H9 (cell line): ENCODE data around the gene IL36RN. TPM values are rescaled to one million over a fixed set of nuclear protein-coding genes. Genes with fewer than 3 reads are reported as not detected.

Experiments used
- DNase-seq: peaks from one replicate; pipeline ENCODE4 v3.0.0-alpha.2; 2017
- H2AFZ ChIP-seq: one replicate; pipeline ENCODE4 v1.6.1; 2013; ENCODE audit warnings: mild to moderate bottlenecking, low read length, control low read depth, moderate library complexity
- H2AK5ac ChIP-seq: 2 replicates; pipeline ENCODE4 v1.6.1; 2013; ENCODE audit warnings: low read length, control low read depth, mixed read lengths; ENCODE audit not compliant: insufficient read length
- H2BK120ac ChIP-seq: one replicate; pipeline ENCODE4 v1.6.1; 2013; ENCODE audit warnings: low read depth, mild to moderate bottlenecking, low read length, control low read depth, inconsistent platforms; ENCODE audit not compliant: poor library complexity, severe bottlenecking
- H2BK12ac ChIP-seq: 2 replicates; pipeline ENCODE4 v1.6.1; 2013; ENCODE audit warnings: low read length, control low read depth, mixed read lengths, low read depth; ENCODE audit not compliant: insufficient read length
- H2BK15ac ChIP-seq: 2 replicates; pipeline ENCODE4 v1.6.1; 2013; ENCODE audit warnings: low read depth, low read length, control low read depth
- H2BK20ac ChIP-seq: one replicate; pipeline ENCODE4 v1.6.1; 2013; ENCODE audit warnings: low read depth, mild to moderate bottlenecking, low read length, control low read depth, inconsistent platforms; ENCODE audit not compliant: poor library complexity, severe bottlenecking
- H2BK5ac ChIP-seq: 2 replicates; pipeline ENCODE4 v1.6.1; 2013; ENCODE audit warnings: low read length, control low read depth, mixed read lengths; ENCODE audit not compliant: insufficient read length
- H3K14ac ChIP-seq: 2 replicates; pipeline ENCODE4 v1.6.1; 2013; ENCODE audit warnings: low read length, control low read depth; ENCODE audit not compliant: insufficient read depth
- H3K18ac ChIP-seq: 2 replicates; pipeline ENCODE4 v1.6.1; 2013; ENCODE audit warnings: low read depth, mild to moderate bottlenecking, mixed read lengths, low read length, control low read depth; ENCODE audit not compliant: insufficient read length
- H3K23ac ChIP-seq: 2 replicates; pipeline ENCODE4 v1.6.1; 2013; ENCODE audit warnings: low read length, control low read depth, mixed read lengths, low read depth; ENCODE audit not compliant: insufficient read length
- H3K23me2 ChIP-seq: 2 replicates; pipeline ENCODE4 v1.6.1; 2013; ENCODE audit warnings: low read depth, mild to moderate bottlenecking, mixed read lengths, low read length, control low read depth; ENCODE audit not compliant: insufficient read length, poor library complexity, severe bottlenecking
- H3K27ac ChIP-seq: 2 replicates; pipeline ENCODE4 v1.5.1; 2013; ENCODE audit warnings: low read length, control low read depth, mixed read lengths, low read depth; ENCODE audit not compliant: insufficient read length
- H3K27me3 ChIP-seq: 2 replicates; pipeline ENCODE4 v1.6.1; 2013; ENCODE audit warnings: low read length, control low read depth, inconsistent platforms; ENCODE audit not compliant: insufficient read depth
- H3K4ac ChIP-seq: 2 replicates; pipeline ENCODE4 v1.6.1; 2013; ENCODE audit warnings: low read depth, mild to moderate bottlenecking, control low read depth, inconsistent platforms, low read length, moderate library complexity
- H3K4me1 ChIP-seq: 2 replicates; pipeline ENCODE4 v1.6.1; 2013; ENCODE audit warnings: low read length, control low read depth, inconsistent platforms; ENCODE audit not compliant: insufficient read depth
- H3K4me2 ChIP-seq: 2 replicates; pipeline ENCODE4 v1.6.1; 2013; ENCODE audit warnings: low read length, control low read depth, mixed read lengths; ENCODE audit not compliant: insufficient read length, insufficient read depth
- H3K56ac ChIP-seq: 2 replicates; pipeline ENCODE4 v1.6.1; 2013; ENCODE audit warnings: low read depth, mild to moderate bottlenecking, mixed read lengths, low read length, control low read depth; ENCODE audit not compliant: insufficient read length
- H3K79me1 ChIP-seq: 2 replicates; pipeline ENCODE4 v1.6.1; 2013; ENCODE audit warnings: low read depth, mild to moderate bottlenecking, moderate library complexity, low read length, control low read depth, inconsistent platforms; ENCODE audit not compliant: insufficient read depth, poor library complexity, severe bottlenecking
- H3K79me2 ChIP-seq: 2 replicates; pipeline ENCODE4 v1.6.1; 2013; ENCODE audit warnings: low read length, control low read depth, inconsistent platforms; ENCODE audit not compliant: insufficient read depth
- H3K9ac ChIP-seq: 2 replicates; pipeline ENCODE4 v1.6.1; 2013; ENCODE audit warnings: low read length, control low read depth, mixed read lengths; ENCODE audit not compliant: insufficient read length; ENCODE audit errors: extremely low read depth
- H3K9me3 ChIP-seq: one replicate; pipeline ENCODE4 v1.6.1; 2013; ENCODE audit warnings: low read depth, low read length, inconsistent platforms; ENCODE audit not compliant: control insufficient read depth
- H3T11ph ChIP-seq: one replicate; pipeline ENCODE4 v1.6.1; 2013; ENCODE audit warnings: mild to moderate bottlenecking, low read length, control low read depth, inconsistent platforms
- H4K20me1 ChIP-seq: one replicate; pipeline ENCODE4 v1.6.1; 2013; ENCODE audit not compliant: control insufficient read depth, insufficient read length, insufficient read depth
- H4K5ac ChIP-seq: 2 replicates; pipeline ENCODE4 v1.6.1; 2013; ENCODE audit warnings: low read depth, mild to moderate bottlenecking, mixed read lengths, low read length, control low read depth; ENCODE audit not compliant: insufficient read length
- H4K8ac ChIP-seq: replicated peaks from 2 replicates; pipeline ENCODE4 v1.6.1; 2013; ENCODE audit warnings: low read length, control low read depth, mixed read lengths, low read depth; ENCODE audit not compliant: insufficient read length
- H4K91ac ChIP-seq: 2 replicates; pipeline ENCODE4 v1.6.1; 2013; ENCODE audit warnings: low read depth, mild to moderate bottlenecking, moderate library complexity, mixed read lengths, low read length, control low read depth; ENCODE audit not compliant: insufficient read length
- H3K27ac Mint-ChIP-seq, 3 experiments: 2 replicates in 2 of 3; 3 replicates in 1 of 3; pipeline ENCODE4 v1.8.0; 2020 to 2021; ENCODE audit warnings: mixed read lengths in 3 of 3, mild to moderate bottlenecking in 1 of 3, moderate library complexity in 1 of 3
- H3K27me3 Mint-ChIP-seq: 2 replicates; pipeline ENCODE4 v1.8.0; 2021; ENCODE audit warnings: low read depth, mild to moderate bottlenecking, moderate library complexity, mixed read lengths
- H3K36me3 Mint-ChIP-seq, 3 experiments: 2 replicates in 2 of 3; 3 replicates in 1 of 3; pipeline ENCODE4 v1.8.0; 2020 to 2021; ENCODE audit warnings: low read depth in 3 of 3, mixed read lengths in 3 of 3; ENCODE audit not compliant: insufficient read depth in 1 of 3
- H3K4me1 Mint-ChIP-seq, 2 experiments: 2 replicates each; pipeline ENCODE4 v1.8.0; 2020; ENCODE audit warnings: mixed read lengths in 2 of 2
- H3K4me3 Mint-ChIP-seq, 2 experiments: 2 replicates in 1 of 2; 3 replicates in 1 of 2; pipeline ENCODE4 v1.8.0; 2020 to 2021; ENCODE audit warnings: mild to moderate bottlenecking in 2 of 2, mixed read lengths in 2 of 2, moderate library complexity in 1 of 2
- H3K9me3 Mint-ChIP-seq, 2 experiments: 2 replicates in 1 of 2; 3 replicates in 1 of 2; pipeline ENCODE4 v1.8.0; 2020; ENCODE audit warnings: mild to moderate bottlenecking in 2 of 2, mixed read lengths in 2 of 2, moderate library complexity in 1 of 2
- CTCF ChIP-seq: fragments of 200-600 bp; sonication (generic); conservative IDR thresholded peaks from 3 replicates; pipeline ENCODE4 v1.8.0; 2021; ENCODE audit warnings: antibody characterized with exemption, mild to moderate bottlenecking
- whole genome bisulfite sequencing: extraction: QIAGEN DNeasy Blood & Tissue Kit; methylation state at CpG from one replicate; pipeline ENCODE4 v1.1.7; 2013; ENCODE audit warnings: missing lambda C conversion rate, low lambda C conversion rate, mixed read lengths; ENCODE audit not compliant: insufficient read length; ENCODE audit errors: extremely low coverage; 5-methylcytosine and 5-hydroxymethylcytosine counted together
- total RNA-seq: library from RNA; stranded (reverse); gene quantifications from 2 replicates; pipeline ENCODE4 v1.2.1, GENCODE V29; 2021

The IL36RN gene
- total RNA-seq, 1 experiment from 2014 or later = not detected

DNA sequence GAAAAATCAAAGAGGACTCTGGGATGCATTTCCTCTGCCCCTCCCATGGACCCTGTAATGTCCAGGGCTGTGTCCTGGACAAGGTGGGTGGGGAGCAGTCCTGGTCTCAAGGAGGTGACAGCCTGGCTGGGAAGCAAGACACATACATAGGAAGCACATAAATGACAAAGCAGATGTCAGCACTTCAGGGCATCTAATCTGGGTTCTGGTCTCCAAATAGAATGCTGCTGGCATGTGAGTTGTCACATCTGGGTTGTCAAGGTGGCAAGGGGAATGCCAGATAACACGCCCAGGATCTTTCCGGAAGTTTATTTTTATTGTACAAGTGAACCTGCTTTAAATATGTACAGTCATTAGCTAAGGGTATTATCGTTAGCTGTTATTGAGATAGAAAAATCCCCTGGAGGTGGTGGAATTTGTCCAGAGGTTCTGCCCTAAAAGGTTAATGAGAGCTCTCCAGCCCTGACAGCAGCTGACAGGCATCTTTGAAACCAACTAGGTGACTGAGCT, 14.4 kb downstream of the IL36RN start:
- no peak overlapping the region for H4K5ac ChIP-seq
- no peaks in the 10 kb centered on the region for H3K27me3 ChIP-seq
- no peak overlapping the region for H2AK5ac ChIP-seq
- no peaks in the 10 kb centered on the region for H3K9me3 ChIP-seq
- no peak overlapping the region for H3K4ac ChIP-seq
- no peak for TF ChIP-seq CTCF
- H3K4me1 ChIP-seq = no peaks in the 10 kb centered on the region
- peaks cover 52% of the 10 kb centered on the region for H3K27me3 Mint-ChIP-seq
- no peak overlapping the region for H4K8ac ChIP-seq
- H2AFZ ChIP-seq = no peak overlapping the region
- H2BK15ac ChIP-seq = no peak overlapping the region
- H3K36me3 Mint-ChIP-seq = no peaks in the 10 kb centered on the region
- no peaks in the 10 kb centered on the region for H3K23me2 ChIP-seq
- H2BK12ac ChIP-seq = no peak overlapping the region
- no peak overlapping the region for H3K56ac ChIP-seq
- no peaks in the 10 kb centered on the region for H4K20me1 ChIP-seq
- no CpG with 5 or more reads among the region's 3 CpGs for WGBS
- no peaks in the 10 kb centered on the region for H3K79me1 ChIP-seq
- no peak overlapping the region for H3K4me2 ChIP-seq
- H3K4me1 Mint-ChIP-seq = 0 out of 4 replicates have a peak, but pooled peaks cover 0 to 3% of the 10 kb centered on the region in 2 experiments
- DNase-seq = no peak
- no peak overlapping the region for H3K14ac ChIP-seq
- H3K18ac ChIP-seq = no peak overlapping the region
- H4K91ac ChIP-seq = no peak overlapping the region
- H3K23ac ChIP-seq = no peak overlapping the region
- H2BK5ac ChIP-seq = no peak overlapping the region
- no peak overlapping the region for H2BK120ac ChIP-seq
- H3K27ac Mint-ChIP-seq = no peak overlapping the region
- H3K9ac ChIP-seq = no peak overlapping the region
- no peak overlapping the region for H3K27ac ChIP-seq
- no peak overlapping the region for H2BK20ac ChIP-seq
- no peak overlapping the region for H3T11ph ChIP-seq
- H3K79me2 ChIP-seq = no peaks in the 10 kb centered on the region
- H3K4me3 Mint-ChIP-seq = no peak overlapping the region
- H3K9me3 Mint-ChIP-seq = peaks cover 0 to 7% of the 10 kb centered on the region in 2 experiments; a peak in 2 of 5 replicates
